HUES64 (cell line): ENCODE measurements around the gene CACNA2D1.
"Not testable (repeated sequence)": the region's sequence is repeated elsewhere in the genome, so short reads cannot be mapped to it uniquely, and the experiment has no call there.

Experiments
- H3K27ac ChIP-seq: 2 replicates; pipeline ENCODE4 v1.7.0; 2013; ENCODE audit warnings: low read depth, low read length, inconsistent platforms
- H3K27me3 ChIP-seq: 2 replicates; pipeline ENCODE4 v1.6.1; 2013; ENCODE audit warnings: mild to moderate bottlenecking, low read length; ENCODE audit not compliant: insufficient read depth
- H3K36me3 ChIP-seq: 2 replicates; pipeline ENCODE4 v1.6.1; 2013; ENCODE audit warnings: mild to moderate bottlenecking, low read length; ENCODE audit not compliant: insufficient read depth
- H3K4me1 ChIP-seq: 2 replicates; pipeline ENCODE4 v1.6.1; 2013; ENCODE audit warnings: mild to moderate bottlenecking, low read length, moderate library complexity; ENCODE audit not compliant: insufficient read depth
- H3K4me3 ChIP-seq: 2 replicates; pipeline ENCODE4 v1.5.1; 2013; ENCODE audit warnings: mild to moderate bottlenecking, low read length, moderate library complexity
- H3K9ac ChIP-seq: 2 replicates; pipeline ENCODE4 v1.6.1; 2013; ENCODE audit warnings: mild to moderate bottlenecking, low read depth, low read length
- H3K9me3 ChIP-seq: 2 replicates; pipeline ENCODE4 v1.6.1; 2013; ENCODE audit warnings: low read depth, low read length; ENCODE audit not compliant: insufficient read depth
- WGBS: fragments of 150-250, 120-280 bp; methylation state at CpG from one replicate; pipeline ENCODE4 v1.1.7; 2013; ENCODE audit warnings: missing lambda C conversion rate; 5-methylcytosine and 5-hydroxymethylcytosine counted together

The CACNA2D1 gene

DNA sequence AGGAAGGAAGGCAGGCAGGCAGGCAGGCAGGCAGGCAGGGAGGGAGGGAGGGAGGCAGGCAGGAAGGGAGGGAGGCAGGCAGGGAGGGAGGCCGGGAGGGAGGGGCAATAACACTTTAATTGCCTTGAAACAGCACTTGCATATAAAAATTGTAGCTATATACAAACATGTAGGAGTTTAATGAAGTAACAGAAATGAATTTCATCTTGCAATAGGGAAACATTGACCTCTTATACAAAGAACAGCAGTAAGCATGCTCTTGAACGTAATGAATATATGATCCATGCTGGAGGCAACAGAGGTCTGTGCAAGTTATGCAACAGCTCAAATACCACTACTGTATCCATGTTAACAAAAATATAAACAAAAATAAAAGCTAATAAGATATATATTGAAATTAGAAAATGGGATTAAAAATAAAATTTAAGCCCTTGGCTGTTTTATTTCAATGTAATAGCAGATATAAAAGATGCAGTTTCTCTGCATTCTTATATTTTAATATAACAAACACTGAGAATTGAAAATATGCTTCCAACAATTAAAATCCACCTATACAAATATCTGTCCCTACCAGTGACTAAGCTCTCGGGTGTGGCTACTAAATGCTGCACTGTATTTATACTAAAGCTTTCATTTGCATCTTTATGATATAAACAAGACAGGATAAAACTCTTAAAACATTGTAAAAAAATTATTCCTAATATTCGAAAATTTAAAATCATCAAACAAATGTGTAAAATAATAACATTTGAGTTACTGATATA, 50.3 kb downstream of the CACNA2D1 start:
- no peak overlapping the region for H3K27ac ChIP-seq
- peaks cover 6% of the 10 kb centered on the region; the same call in 1 of the 2 replicates for H3K36me3 ChIP-seq
- WGBS = 100% methylated on average over 2 of the region's 4 CpGs
- no peak overlapping the region for H3K9ac ChIP-seq
- peaks cover 11% of the 10 kb centered on the region for H3K9me3 ChIP-seq
- H3K4me3 ChIP-seq = no peak overlapping the region
- H3K27me3 ChIP-seq = no peaks in the 10 kb centered on the region
- peaks cover 18% of the 10 kb centered on the region for H3K4me1 ChIP-seq

DNA sequence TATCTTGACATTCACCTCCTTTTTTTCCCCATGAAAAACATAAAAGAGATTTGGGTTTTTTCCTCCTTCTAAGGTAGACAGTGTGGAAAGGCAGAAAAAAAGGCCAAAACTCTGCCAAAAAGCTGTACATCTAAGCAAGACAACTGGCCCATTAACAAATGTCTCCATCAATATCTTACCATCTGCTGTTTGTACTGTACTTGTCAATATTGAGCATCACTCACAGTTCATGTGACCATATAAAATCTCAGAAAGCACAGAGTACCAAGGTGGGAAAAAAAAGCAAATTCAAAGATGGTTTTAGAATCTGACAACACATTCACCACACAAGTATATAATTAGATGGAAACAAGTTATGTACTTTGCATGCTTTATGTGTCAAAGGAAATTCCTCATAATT, 52.6 kb downstream of the CACNA2D1 start:
- H3K4me3 ChIP-seq = no peak overlapping the region
- peaks cover 11% of the 10 kb centered on the region for H3K9me3 ChIP-seq
- no peak overlapping the region for H3K9ac ChIP-seq
- no peak overlapping the region for H3K27ac ChIP-seq
- H3K36me3 ChIP-seq = peaks cover 6% of the 10 kb centered on the region; the same call in 1 of the 2 replicates
- H3K4me1 ChIP-seq = peaks cover 19% of the 10 kb centered on the region
- H3K27me3 ChIP-seq = no peaks in the 10 kb centered on the region

DNA sequence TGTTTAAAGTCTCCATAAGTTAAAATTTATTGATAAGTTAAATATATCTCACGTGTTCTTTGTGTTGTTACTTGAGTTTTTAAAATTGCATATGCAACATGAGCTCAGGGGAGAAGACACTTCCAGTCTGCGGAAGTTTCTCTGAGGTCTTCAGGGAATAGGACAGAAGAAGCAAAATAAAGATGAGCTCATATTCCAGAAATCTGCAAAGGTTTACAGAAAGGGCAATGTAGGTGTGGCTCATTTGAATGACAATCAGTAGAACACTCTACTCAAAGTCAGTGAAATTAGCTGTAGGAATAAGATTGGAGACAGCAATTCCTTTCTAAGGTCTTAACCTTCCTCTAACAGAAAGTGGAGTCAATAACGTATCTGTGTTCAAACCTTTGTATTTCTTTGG, 53.7 kb downstream of the CACNA2D1 start:
- Histone ChIP-seq H3K4me3 (no peak overlapping the region), H3K9ac (no peak overlapping the region), H3K36me3 (peaks cover 6% of the 10 kb centered on the region; the same call in 1 of the 2 replicates), H3K9me3 (peaks cover 11% of the 10 kb centered on the region), H3K4me1 (peaks cover 19% of the 10 kb centered on the region), H3K27me3 (no peaks in the 10 kb centered on the region), H3K27ac (no peak overlapping the region)
- WGBS = 79% methylated on average over 2 of the region's 3 CpGs

DNA sequence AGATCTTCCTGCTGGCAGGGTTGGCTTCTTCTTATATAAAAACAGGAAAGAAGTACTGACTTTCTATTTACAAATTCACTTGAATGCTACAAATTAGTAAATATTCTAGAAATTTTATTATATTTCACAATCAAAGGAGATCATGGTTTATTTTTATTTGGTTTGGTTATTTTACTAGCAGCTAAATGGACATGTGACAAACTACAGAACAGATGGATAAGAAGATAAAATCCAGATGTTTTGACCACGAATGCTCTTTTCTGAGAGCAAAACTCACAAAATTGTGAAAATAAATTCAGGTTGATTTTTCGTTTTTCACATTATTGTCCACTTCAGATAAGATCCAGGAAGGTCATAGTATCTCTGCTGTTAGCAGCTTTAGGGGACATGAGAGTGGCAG, 55.4 kb downstream of the CACNA2D1 start:
- WGBS = 91% methylated on average over 2 of the region's 2 CpGs

DNA sequence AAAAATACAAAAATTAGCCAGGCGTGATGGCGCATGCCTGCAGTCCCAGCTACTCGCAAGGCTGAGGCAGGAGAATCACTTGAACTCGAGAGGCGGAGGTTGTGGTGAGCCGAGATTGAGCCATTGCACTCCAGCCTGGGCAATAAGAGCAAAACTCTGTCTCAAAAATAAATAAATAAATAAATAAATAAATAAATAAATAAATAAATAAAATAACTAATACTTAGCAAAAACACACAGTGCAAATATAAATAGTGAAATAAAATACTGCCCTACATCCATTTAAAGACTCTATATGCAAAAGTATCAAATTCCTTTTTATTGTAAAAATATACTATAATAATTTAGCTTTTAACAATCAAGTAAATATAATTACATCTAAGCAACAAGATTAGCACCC, 57.0 kb downstream of the CACNA2D1 start:
- peaks cover 37% of the 10 kb centered on the region for H3K4me1 ChIP-seq
- H3K9me3 ChIP-seq, H3K27me3 ChIP-seq, H3K4me3 ChIP-seq, H3K27ac ChIP-seq, H3K36me3 ChIP-seq, H3K9ac ChIP-seq: not testable (repeated sequence)
- 96% methylated on average over 6 of the region's 6 CpGs for WGBS

More for the DNA sequence above, 55.4 kb downstream of the CACNA2D1 start:
- Histone ChIP-seq H3K36me3 (peaks cover 6% of the 10 kb centered on the region; the same call in 1 of the 2 replicates), H3K9me3 (peaks cover 11% of the 10 kb centered on the region), H3K4me3 (no peak overlapping the region), H3K4me1 (peaks cover 24% of the 10 kb centered on the region), H3K27ac (no peak overlapping the region), H3K27me3 (no peaks in the 10 kb centered on the region), H3K9ac (no peak overlapping the region)

DNA sequence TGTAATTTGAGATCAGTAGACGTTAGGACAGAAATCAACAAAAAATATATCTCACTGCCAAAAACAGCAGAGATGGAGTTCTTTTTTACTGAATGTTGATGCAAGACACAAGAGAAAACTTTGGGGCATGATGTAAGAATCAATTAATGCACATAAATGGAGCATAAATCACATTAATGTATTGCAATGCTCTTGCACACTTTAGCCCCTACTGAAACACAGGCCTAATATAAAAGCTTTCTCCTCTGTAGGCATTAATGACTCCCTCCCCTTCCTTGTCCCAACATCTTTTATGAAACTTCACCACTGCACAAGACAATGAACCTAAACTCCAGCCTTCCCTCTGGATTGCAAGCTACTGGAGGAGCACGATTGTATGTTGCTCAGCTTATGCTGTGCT, 58.8 kb downstream of the CACNA2D1 start:
- H3K4me1 ChIP-seq = peaks cover 25% of the 10 kb centered on the region

DNA sequence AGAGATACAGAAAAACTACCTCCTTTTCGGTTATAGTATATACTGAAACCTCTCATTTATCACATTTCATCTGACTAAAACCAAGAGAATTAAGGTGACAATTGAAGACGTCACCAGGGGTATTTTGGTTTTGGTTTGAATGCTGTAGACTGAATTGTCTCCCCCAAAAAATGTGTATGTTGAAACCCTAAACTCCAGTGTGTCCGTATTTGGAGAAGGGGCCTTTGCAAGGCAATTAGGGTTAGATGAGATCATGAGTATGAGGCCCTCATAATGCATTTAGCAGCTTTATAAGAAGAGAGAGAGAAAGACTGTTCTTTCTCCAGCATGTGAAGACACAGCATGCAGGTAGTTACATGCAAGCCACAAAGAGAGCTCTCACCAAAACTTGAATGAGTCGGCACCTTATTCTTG, 59.5 kb downstream of the CACNA2D1 start:
- 89% methylated on average over 3 of the region's 4 CpGs for WGBS
- Histone ChIP-seq H3K36me3 (no peaks in the 10 kb centered on the region), H3K9ac (no peak overlapping the region), H3K9me3 (no peaks in the 10 kb centered on the region), H3K4me1 (peaks cover 22% of the 10 kb centered on the region), H3K4me3 (no peak overlapping the region), H3K27me3 (no peaks in the 10 kb centered on the region), H3K27ac (no peak overlapping the region)

More for the DNA sequence above, 58.8 kb downstream of the CACNA2D1 start:
- no peak overlapping the region for H3K9ac ChIP-seq
- no peaks in the 10 kb centered on the region for H3K9me3 ChIP-seq
- H3K27ac ChIP-seq = no peak overlapping the region
- WGBS = 87% methylated on average over 1 of the region's 2 CpGs
- H3K27me3 ChIP-seq = no peaks in the 10 kb centered on the region
- H3K4me3 ChIP-seq = no peak overlapping the region
- H3K36me3 ChIP-seq = no peaks in the 10 kb centered on the region

DNA sequence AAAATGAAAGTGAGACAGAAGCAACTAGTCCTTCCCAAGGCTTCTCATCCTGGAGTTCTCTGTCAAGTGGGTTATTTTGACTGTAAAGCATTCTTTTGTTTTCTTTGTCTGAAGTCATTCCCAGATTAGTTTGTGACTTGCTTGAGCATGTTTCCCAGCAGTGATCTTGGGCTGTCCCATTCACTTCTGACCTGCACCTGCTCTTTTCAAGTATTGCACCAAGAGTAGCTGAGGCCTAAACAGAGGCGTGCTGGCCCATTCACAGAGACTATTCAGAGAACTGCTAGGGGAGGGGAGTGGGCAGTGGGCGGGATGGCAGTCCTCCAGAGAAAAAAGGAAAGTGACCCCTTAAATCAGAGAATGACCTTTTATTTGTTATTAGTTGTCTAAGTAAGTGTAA, 61.3 kb downstream of the CACNA2D1 start:
- H3K27me3 ChIP-seq = no peaks in the 10 kb centered on the region
- H3K4me1 ChIP-seq = peaks cover 17% of the 10 kb centered on the region
- WGBS = 45% methylated on average over 2 of the region's 2 CpGs
- peak overlapping the region; percentile 64; the same call in 1 of the 2 replicates for H3K27ac ChIP-seq
- no peak overlapping the region for H3K9ac ChIP-seq
- no peaks in the 10 kb centered on the region for H3K9me3 ChIP-seq
- no peaks in the 10 kb centered on the region for H3K36me3 ChIP-seq
- no peak overlapping the region for H3K4me3 ChIP-seq

DNA sequence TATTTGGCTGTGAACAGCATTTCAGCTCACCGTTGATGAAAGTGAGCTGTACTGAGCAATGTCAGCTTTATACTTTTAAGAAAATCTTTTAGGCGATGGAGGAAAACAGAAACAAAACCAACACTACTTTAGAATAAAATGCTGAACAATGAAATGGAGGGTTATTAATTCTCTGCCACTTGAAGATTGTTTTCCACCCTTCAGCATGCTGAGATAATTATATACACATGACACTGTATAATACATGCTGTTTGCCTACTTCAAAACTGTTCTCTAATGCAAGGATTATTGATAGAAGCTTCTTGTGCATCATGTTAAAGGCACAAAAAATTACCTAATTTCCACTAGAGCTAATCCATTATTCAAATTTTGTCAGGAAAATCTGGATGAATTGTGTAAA, 66.8 kb downstream of the CACNA2D1 start:
- no peaks in the 10 kb centered on the region for H3K9me3 ChIP-seq
- H3K4me1 ChIP-seq = peaks cover 24% of the 10 kb centered on the region
- H3K9ac ChIP-seq = no peak overlapping the region
- 89% methylated on average over 1 of the region's 2 CpGs for WGBS
- H3K27ac ChIP-seq = no peak overlapping the region
- no peaks in the 10 kb centered on the region for H3K36me3 ChIP-seq
- H3K27me3 ChIP-seq = no peaks in the 10 kb centered on the region
- no peak overlapping the region for H3K4me3 ChIP-seq

DNA sequence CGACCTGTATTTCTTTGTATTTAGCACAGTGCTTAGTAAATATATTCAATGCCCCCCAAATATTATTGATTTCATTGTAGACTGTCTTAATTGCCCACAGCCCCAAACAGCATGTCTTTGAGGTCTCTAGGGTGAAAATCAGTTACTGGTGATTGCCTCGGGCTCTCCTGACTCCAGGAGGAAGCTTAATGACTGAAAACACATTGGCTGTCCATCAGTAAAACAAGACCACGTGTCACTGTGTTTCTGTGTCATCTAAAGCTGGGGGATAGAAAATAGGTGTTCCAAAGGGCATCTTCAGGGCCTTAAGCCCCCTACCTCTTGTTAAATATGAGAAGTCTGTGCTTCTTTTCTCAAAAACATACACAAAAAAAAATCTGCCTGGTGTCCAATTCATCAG, 67.9 kb downstream of the CACNA2D1 start:
- 63% methylated on average over 2 of the region's 3 CpGs for WGBS
- no peaks in the 10 kb centered on the region for H3K27me3 ChIP-seq
- H3K4me3 ChIP-seq = no peak overlapping the region
- H3K9ac ChIP-seq = no peak overlapping the region
- H3K9me3 ChIP-seq = no peaks in the 10 kb centered on the region
- H3K27ac ChIP-seq = no peak overlapping the region
- H3K36me3 ChIP-seq = no peaks in the 10 kb centered on the region
- H3K4me1 ChIP-seq = peaks cover 24% of the 10 kb centered on the region

DNA sequence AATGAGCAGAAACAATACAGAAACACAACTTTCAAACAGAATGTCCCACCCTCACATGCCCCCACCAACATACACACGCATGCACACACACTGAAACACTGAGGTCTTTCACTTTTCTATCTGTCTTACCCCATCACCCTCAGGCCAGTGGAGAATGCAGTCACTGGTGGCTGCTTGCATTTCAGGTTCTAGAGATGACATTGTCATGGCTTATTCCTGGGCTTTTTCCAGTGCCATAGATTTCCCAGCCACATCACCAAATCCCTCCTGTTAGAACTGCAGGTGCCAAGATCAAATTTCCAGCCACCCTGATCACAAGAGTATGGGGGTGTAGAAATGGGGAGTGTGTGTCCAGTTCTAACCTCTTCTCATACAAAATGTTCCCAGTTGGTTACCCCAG, 68.4 kb downstream of the CACNA2D1 start:
- peaks cover 24% of the 10 kb centered on the region for H3K4me1 ChIP-seq
- no peaks in the 10 kb centered on the region for H3K36me3 ChIP-seq
- H3K27ac ChIP-seq = no peak overlapping the region
- no peak overlapping the region for H3K4me3 ChIP-seq
- H3K9ac ChIP-seq = no peak overlapping the region
- H3K27me3 ChIP-seq = no peaks in the 10 kb centered on the region
- 96% methylated on average over 1 of the region's 1 CpG for WGBS
- no peaks in the 10 kb centered on the region for H3K9me3 ChIP-seq
